Testis (tissue), 3 donors: ENCODE data around the gene DDX25. TPM values are rescaled to one million over a fixed set of nuclear protein-coding genes. Genes with fewer than 3 reads are reported as not detected.

ENCODE experiments used
- DNase-seq: peaks from one replicate; pipeline ENCODE4 v3.0.0-alpha.2; 2019
- H3K27ac ChIP-seq, 2 donors: fragments of 200-600 bp; sonication (generic); one replicate each; pipeline ENCODE4 v1.5.1; 2019
- H3K27me3 ChIP-seq: fragments of 200-600 bp; sonication (generic); one replicate; pipeline ENCODE4 v1.5.1; 2019
- H3K36me3 ChIP-seq: fragments of 200-600 bp; sonication (generic); one replicate; pipeline ENCODE4 v1.5.1; 2017; ENCODE audit warnings: low read depth; ENCODE audit errors: missing control alignments
- H3K4me1 ChIP-seq: fragments of 200-600 bp; sonication (generic); one replicate; pipeline ENCODE4 v1.5.1; 2019
- H3K4me3 ChIP-seq, 2 donors: fragments of 200-600 bp; sonication (generic); one replicate each; pipeline ENCODE4 v1.5.1; 2017 to 2019
- H3K9me3 ChIP-seq: fragments of 200-600 bp; sonication (generic); one replicate; pipeline ENCODE4 v1.5.1; 2017
- POLR2A ChIP-seq: fragments of 450-650 bp; IDR thresholded peaks from one replicate; pipeline ENCODE4 v1.6.1; 2017; ENCODE audit warnings: antibody characterized with exemption, mild to moderate bottlenecking, moderate library complexity
- WGBS, 2 donors: methylation state at CpG; one replicate each; pipeline ENCODE4 v1.1.5; 2018; 5-methylcytosine and 5-hydroxymethylcytosine counted together
- intact Hi-C: fragments of 100-400 bp; cut with DNase I; formaldehyde crosslinking; loops from one replicate; pipeline ENCODE4 v1.15.1; 2023; ENCODE audit warnings: low total_unique reads
- polyA plus RNA-seq: library from polyadenylated mRNA; stranded (reverse); fragments of 350-450 nt; fragmentation: Illumina TruSeq; extraction: RNeasy Lipid Tissue Mini Kit (QIAGEN cat#74804); gene quantifications from one replicate; pipeline ENCODE4 v1.2.3, GENCODE V29; 2014; ENCODE audit warnings: low read depth, low replicate concordance; ENCODE audit not compliant: insufficient read depth
- total RNA-seq, 2 donors: library from RNA; depleted of rRNA; stranded (reverse); fragments of >200 nt; gene quantifications; one replicate each; pipeline ENCODE4 v1.2.3, GENCODE V29; 2016
- TF ChIP-seq, protein P1 (sequence below), 3 experiments: fragments of 450-650 bp in 2 of 3; fragments of 200-600 bp in 1 of 3; sonication (generic) in 1 of 3; IDR thresholded peaks; one replicate each; pipeline ENCODE4 v1.5.1; 2016 to 2019; ENCODE audit warnings: antibody characterized with exemption in 3 of 3, mild to moderate bottlenecking in 2 of 3, moderate library complexity in 1 of 3

The DDX25 gene
- total and polyA plus RNA-seq, 3 donors from 2014 or later, result 46.4 to 257 (median 53.8) TPM

DNA sequence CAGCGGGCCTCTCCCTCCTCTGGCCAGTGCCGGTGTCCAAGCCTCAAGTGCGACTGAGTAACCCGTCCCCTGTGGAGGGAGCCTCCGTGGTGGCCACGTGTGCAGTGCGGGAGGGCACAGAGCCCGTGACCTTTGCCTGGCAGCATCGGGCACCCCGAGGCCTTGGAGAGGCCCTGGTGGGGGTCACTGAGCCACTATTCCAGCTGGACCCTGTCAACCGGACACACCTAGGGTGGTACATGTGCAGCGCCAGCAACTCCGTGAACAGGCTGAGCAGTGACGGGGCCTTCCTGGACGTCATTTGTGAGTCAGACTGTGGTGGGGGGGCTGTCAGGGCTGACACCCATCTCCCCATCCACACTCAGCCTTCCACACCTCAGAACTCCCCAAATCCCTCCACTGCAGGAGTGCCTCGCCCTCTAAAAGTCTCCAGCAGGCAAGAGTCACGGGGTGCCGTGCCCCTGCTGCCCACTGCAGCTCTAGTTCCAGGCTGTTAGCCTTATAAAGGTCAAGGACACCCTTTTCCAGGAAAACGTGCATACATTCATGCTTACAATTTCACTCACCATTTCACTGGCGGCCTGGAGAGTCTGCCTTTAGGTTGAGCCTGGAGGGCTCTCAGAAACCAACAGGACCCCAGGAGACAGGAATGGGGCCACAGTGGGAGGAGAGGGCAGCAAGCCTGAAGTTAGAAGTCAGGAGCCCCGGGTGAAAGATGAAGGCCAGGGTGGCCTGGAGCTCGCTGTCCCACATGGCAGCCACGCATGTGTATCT is 44.2 kb downstream of the DDX25 start:
- no peaks in the 10 kb centered on the region for H3K27me3 ChIP-seq
- H3K4me1 ChIP-seq, result peaks cover 5% of the 10 kb centered on the region
- H3K4me3 ChIP-seq, result no peak overlapping the region
- WGBS, 2 donors, result 82 to 85% methylated on average over 11 to 23 of the region's 23 CpGs
- intact Hi-C loops, result no loop called here
- H3K36me3 ChIP-seq, result no peaks in the 10 kb centered on the region
- no peak overlapping the region for H3K27ac ChIP-seq
- no peak for DNase-seq
- H3K9me3 ChIP-seq, result no peaks in the 10 kb centered on the region
- TF ChIP-seq POLR2A, result no peak
- TF ChIP-seq, protein P1, sequence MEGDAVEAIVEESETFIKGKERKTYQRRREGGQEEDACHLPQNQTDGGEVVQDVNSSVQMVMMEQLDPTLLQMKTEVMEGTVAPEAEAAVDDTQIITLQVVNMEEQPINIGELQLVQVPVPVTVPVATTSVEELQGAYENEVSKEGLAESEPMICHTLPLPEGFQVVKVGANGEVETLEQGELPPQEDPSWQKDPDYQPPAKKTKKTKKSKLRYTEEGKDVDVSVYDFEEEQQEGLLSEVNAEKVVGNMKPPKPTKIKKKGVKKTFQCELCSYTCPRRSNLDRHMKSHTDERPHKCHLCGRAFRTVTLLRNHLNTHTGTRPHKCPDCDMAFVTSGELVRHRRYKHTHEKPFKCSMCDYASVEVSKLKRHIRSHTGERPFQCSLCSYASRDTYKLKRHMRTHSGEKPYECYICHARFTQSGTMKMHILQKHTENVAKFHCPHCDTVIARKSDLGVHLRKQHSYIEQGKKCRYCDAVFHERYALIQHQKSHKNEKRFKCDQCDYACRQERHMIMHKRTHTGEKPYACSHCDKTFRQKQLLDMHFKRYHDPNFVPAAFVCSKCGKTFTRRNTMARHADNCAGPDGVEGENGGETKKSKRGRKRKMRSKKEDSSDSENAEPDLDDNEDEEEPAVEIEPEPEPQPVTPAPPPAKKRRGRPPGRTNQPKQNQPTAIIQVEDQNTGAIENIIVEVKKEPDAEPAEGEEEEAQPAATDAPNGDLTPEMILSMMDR (IDR thresholded peaks at IDR 0.05), result no peak

DNA sequence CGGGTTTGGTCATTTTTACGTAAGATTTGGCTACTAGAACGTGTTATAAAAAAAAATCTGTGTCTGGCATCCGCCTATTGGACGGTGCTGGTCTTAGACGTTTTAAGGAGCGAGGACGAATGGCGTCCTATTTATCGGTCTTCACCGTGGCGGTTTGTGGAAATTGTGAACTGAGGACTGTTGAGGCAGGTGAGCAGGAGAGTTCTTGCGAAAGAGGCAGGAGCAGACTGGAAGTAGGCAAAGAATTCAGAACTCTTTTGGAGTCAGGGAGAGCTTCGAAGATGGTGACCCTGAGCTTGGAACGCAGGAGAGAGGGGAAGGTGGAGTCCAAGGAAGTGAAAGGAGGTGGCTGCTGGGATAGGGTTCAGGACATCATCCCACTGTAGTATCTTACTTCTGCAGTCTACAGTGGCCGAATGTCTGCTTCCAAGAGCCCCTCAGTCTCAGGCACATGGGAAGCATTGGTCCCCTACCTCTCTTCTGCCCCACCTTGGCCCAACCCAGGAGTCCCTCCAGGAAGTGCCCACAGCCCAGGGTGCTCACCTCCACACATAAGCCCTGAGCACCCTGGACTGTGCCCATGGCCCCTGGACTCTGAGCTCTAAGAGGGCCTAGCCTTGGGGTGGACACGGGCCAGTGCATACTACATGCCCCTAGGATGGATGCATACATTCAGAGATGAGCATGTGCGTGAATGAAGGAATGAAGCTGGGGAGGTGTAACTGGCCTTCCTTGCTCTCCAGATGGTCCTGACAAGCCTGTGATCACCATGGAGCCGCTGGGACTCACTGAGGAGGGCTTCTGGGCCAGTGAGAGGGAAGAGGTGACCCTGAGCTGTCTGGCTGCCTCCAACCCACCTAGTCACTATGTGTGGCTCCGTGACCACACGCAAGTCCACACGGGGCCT is 45.2 kb downstream of the DDX25 start:
- no peaks in the 10 kb centered on the region for H3K9me3 ChIP-seq
- TF ChIP-seq, protein P1 (IDR thresholded peaks at IDR 0.05), result no peak
- no peak for TF ChIP-seq POLR2A
- intact Hi-C loops, result no loop called here
- no peaks in the 10 kb centered on the region for H3K27me3 ChIP-seq
- H3K27ac ChIP-seq, result no peak overlapping the region
- peaks cover 5% of the 10 kb centered on the region for H3K4me1 ChIP-seq
- H3K4me3 ChIP-seq, result no peak overlapping the region
- no peak for DNase-seq
- H3K36me3 ChIP-seq, result no peaks in the 10 kb centered on the region
- WGBS, 2 donors, result 91 to 92% methylated on average over 16 to 22 of the region's 22 CpGs

DNA sequence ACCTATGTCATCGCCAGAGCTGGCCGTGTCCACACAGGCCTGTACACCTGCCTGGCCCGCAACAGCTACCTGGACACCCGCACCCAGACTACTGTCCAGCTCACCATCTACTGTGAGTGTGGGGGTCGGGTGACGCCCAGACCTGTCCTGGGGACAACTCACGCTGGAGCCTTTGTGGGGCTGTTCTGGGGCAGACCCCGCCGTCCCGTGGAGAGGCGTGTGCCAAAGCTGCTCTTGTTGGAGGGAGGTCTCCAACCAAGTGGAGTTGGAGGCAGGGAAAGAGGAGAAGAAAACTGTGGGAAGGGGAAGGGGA is 45.8 kb downstream of the DDX25 start:
- Histone ChIP-seq H3K4me3 (no peak overlapping the region), H3K4me1 (peaks cover 5% of the 10 kb centered on the region), H3K27me3 (no peaks in the 10 kb centered on the region), H3K27ac (no peak overlapping the region), H3K36me3 (no peaks in the 10 kb centered on the region), H3K9me3 (no peaks in the 10 kb centered on the region)
- DNase-seq, result no peak
- TF ChIP-seq, protein P1 (IDR thresholded peaks at IDR 0.05), result no peak
- TF ChIP-seq POLR2A, result no peak
- intact Hi-C loops, result no loop called here
- WGBS, 2 donors, result 95% methylated on average over 10 of the region's 11 CpGs; no CpG with 5 or more reads in 1 of the 2 donors

DNA sequence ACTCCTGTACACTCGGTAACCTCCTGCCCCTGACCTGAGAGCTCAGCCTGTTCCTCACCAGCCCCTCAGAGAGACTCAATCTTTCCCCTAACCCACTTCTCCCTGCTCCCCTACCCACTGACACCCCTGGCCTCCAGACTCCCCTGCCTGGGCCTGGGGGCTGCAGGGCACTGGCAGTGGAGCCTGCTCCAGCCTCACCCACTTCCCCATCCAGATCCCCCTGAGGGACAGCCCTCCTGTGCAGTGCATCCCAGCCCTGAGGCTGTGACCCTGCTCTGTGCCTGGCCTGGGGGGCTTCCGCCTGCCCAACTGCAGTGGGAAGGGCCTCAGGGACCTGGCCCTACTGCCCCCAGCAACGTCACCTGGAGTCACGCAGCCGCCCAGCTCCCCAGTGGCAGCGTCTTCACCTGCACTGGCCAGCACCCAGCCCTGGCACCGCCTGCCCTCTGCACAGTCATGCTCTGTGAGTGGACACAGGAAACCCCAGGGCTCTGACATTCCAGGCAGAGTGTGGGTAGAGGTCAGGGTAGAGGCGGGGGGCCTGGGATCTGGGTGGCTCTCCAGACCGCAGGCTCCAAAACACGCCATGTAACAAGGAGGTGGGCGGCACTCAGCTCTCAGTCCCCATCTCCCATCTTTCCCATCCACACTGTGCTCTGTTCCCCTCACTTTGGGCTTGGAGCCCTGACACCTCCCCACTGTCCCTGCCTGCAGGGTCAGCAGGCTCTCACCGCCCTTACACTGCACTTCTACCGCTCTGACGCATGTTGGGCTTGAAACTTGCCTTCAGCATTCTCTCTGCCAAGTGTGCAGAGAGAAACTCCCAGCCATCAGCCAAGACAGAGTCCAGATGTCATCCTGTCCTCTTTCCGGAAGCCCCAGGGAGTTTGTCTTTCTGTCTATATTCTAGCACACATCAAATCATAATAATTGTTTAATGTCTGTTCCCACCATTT is 46.7 kb downstream of the DDX25 start:
- Histone ChIP-seq H3K27ac (no peak overlapping the region), H3K4me3 (no peak overlapping the region), H3K27me3 (no peaks in the 10 kb centered on the region), H3K9me3 (no peaks in the 10 kb centered on the region), H3K4me1 (peaks cover 5% of the 10 kb centered on the region), H3K36me3 (no peaks in the 10 kb centered on the region)
- 68 to 71% methylated on average over 15 of the region's 15 CpGs for WGBS, 2 donors
- peak; percentile 48 for DNase-seq
- TF ChIP-seq, protein P1 (IDR thresholded peaks at IDR 0.05), result no peak
- no peak for TF ChIP-seq POLR2A
- intact Hi-C loops, result no loop called here
